WI38 (cell line): ENCODE data around the gene CRIM1.

Experiments used
- H3K4me3 ChIP-seq: 2 replicates; pipeline ENCODE4 v1.5.1; 2011; ENCODE audit warnings: low read depth, mild to moderate bottlenecking, control low read depth, low read length
- CTCF ChIP-seq: IDR thresholded peaks from 2 replicates; pipeline ENCODE4 v1.5.1; 2012; ENCODE audit warnings: low read depth, mild to moderate bottlenecking, control low read depth, low read length

The CRIM1 gene

GRCh38 chr2:36489281-36489680 is 133.7 kb downstream of the CRIM1 start:
- no peak overlapping the region for H3K4me3 ChIP-seq
- no peak for TF ChIP-seq CTCF

- TF ChIP-seq CTCF, result no peak
- H3K4me3 ChIP-seq, result no peak overlapping the region
These were observed 135.2 kb downstream of the CRIM1 start for GRCh38 chr2:36490749-36491148.

- TF ChIP-seq CTCF, result no peak
- H3K4me3 ChIP-seq, result no peak overlapping the region
These were observed 136.8 kb downstream of the CRIM1 start for GRCh38 chr2:36492216-36492945.

- TF ChIP-seq CTCF, result no peak
- H3K4me3 ChIP-seq, result no peak overlapping the region
These were observed 137.7 kb downstream of the CRIM1 start for GRCh38 chr2:36493306-36493705.

- no peak overlapping the region for H3K4me3 ChIP-seq
- TF ChIP-seq CTCF, result no peak
These were observed 142.1 kb downstream of the CRIM1 start for GRCh38 chr2:36497570-36498163.

GRCh38 chr2:36499128-36499820 is 143.7 kb downstream of the CRIM1 start:
- TF ChIP-seq CTCF, result no peak
- H3K4me3 ChIP-seq, result no peak overlapping the region

GRCh38 chr2:36500072-36500471 is 144.5 kb downstream of the CRIM1 start:
- no peak for TF ChIP-seq CTCF
- no peak overlapping the region for H3K4me3 ChIP-seq
